Measurements from ENCODE around the gene ADGRG1.

ADGRG1 gene

DNA sequence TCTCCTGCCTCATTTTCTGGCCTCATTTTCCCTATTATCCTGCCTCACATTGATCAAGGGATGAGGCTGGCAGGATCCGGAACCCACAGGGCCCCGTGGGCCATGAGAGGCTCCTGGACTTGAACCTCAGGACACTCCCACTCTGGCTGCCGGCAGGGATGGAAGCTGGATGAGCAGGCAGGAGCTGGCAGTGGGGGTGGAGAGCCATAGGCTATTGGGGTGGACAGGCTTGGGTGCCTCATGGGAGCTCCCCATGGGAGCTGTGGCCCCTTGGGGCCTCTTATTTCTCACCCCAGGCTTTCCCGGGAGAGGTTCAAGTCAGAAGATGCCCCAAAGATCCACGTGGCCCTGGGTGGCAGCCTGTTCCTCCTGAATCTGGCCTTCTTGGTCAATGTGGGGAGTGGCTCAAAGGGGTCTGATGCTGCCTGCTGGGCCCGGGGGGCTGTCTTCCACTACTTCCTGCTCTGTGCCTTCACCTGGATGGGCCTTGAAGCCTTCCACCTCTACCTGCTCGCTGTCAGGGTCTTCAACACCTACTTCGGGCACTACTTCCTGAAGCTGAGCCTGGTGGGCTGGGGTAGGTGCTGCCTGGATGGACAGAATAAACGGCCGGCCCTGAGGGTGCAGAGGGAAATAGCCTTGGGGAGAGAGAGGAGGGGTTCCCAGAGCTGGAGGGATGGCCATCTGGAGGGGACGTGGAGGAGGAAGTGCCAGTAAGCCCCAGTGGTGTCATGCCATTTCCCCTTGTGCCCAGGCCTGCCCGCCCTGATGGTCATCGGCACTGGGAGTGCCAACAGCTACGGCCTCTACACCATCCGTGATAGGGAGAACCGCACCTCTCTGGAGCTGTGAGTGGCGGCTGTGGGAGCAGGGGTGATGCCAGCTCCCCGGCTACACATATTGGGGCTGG is 55.5 kb downstream of the ADGRG1 start:
- DNase-seq (ENCODE audit: low spot score), result no peak

GRCh38 chr16:57684626-57685358 is 56.4 kb downstream of the ADGRG1 start:
- DNase-seq (ENCODE audit: low spot score), result no peak

DNA sequence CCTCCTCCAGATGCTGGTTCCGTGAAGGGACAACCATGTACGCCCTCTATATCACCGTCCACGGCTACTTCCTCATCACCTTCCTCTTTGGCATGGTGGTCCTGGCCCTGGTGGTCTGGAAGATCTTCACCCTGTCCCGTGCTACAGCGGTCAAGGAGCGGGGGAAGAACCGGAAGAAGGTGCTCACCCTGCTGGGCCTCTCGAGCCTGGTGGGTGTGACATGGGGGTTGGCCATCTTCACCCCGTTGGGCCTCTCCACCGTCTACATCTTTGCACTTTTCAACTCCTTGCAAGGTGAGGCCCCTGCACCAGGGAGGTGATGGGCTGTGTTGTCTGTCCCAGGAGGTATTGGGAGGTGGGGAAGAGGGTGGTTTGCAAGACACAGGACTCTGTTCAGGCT is 57.2 kb downstream of the ADGRG1 start:
- no peak for DNase-seq (ENCODE audit: low spot score)

DNA sequence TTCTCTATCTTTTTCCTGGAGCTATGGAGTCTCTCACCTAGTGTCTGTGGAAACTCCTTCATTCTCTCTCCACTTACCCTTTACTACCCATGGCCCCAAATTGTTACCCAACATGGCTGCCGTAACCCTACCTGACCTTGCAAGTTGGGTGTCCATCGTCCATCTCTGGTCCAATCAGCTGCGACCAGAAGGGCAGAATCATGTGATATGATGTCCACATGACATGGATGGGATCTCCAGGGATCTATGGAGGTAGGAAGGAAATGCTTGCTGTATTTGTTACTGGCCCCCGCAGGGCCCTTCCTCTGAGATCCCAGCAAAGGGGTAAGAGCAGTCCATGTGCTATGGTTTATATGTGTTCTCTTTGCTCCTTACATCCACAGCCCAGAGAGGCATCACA is 58.1 kb downstream of the ADGRG1 start:
- no peak for DNase-seq (ENCODE audit: low spot score)

DNA sequence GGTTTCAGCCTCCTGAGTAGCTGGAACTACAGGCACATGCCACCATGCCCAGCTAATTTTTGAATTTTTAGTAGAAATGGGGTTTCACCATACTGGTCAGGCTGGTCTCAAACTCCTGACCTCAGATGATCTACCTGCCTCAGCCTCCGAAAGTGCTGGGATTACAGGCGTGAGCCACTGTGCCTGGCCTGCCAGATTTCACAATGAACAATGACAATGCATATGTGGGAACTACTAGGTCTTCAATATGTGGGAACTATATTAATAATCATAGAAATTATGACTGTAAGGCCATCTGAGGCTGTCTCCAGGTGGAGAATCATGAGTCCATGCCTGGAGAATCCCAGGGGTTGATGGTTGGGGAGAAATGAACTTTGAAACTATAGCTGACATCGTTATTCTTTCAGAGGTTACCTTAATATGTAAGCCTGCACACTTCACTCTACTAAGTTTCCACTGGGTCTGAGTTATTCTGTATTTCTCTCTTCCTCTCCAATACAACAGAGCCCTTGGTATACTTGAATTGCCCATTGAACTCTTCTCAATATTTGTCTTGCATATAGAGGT is 59.0 kb downstream of the ADGRG1 start:
- DNase-seq (ENCODE audit: low spot score), result no peak

GRCh38 chr16:57688487-57688986 is 60.1 kb downstream of the ADGRG1 start:
- no peak for DNase-seq (ENCODE audit: low spot score)

GRCh38 chr16:57688987-57689761 is 60.7 kb downstream of the ADGRG1 start:
- DNase-seq (ENCODE audit: low spot score), result no peak

- no peak for DNase-seq (ENCODE audit: low spot score)
Measured at GRCh38 chr16:57689762-57690558, 61.5 kb downstream of the ADGRG1 start.

DNA sequence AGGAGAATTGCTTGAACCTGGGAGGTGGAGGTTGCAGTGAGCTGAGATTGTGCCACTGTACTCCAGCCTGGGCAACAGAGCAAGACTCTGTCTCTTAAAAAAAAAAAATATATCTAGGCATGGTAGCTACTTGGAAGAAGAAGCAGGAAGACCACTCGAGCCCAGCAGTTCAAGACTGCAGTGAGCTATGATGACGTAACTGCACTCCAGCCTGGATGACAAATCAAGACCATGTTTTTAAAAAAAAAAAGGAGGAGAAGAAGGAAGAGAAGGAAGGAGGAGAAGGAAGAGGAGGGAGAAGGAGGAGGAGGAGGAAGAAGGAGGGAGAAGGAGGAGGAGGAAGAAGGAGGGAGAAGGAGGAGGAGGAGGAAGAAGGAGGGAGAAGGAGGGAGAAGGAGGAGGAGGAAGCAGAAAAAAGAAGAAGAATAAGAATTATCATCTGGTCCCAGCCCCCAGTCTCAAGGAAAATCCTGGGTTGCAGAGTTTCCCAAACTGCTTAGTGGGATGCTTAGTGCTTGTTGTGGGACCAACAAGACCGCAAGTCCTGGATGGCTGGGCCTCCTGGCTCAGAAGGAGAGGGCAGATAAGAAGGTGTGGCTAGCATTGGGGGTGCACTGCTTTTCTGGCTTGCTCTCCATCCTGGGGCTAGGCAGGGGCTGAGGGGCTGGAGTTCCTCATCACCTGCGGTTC is 62.5 kb downstream of the ADGRG1 start:
- DNase-seq (ENCODE audit: low spot score), result no peak

DNA sequence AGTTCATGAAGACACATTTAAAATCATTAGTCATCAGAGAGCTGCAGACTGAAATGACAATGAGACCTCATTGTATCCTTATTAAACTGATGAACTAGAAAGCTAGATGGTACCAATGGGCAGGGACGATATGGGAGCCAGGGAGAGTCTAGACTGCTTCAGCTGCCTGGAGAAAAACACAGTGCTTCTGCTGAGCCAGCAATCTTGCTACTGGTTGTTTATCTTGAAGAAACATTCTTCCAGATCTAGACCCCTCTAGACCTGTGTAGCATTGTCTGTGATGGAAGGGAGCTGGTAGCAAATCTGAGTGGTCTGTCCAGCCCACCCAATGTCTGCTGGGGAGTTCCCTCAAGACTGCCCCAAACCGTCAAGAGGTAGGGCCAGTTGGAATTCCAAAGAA is 64.2 kb downstream of the ADGRG1 start:
- DNase-seq (ENCODE audit: low spot score), result no peak

DNA sequence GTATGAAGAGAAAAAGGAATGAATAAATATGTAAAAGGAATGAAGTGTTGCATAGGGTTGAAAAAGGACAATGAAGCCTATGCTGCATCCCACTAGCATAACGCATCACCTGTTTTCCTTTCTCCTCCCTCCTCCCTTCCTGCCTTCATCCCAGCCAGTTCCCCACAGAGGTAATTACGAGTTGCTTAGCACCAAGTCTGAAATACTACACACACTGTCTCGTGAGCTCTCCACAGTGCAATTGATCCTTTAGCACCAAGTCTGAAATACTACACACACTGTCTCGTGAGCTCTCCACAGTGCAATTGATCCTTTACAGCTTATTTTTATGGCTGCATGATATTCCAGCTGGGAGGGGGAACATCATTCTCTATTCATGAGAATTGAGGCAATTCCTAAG is 65.1 kb downstream of the ADGRG1 start:
- no peak for DNase-seq (ENCODE audit: low spot score)

DNA sequence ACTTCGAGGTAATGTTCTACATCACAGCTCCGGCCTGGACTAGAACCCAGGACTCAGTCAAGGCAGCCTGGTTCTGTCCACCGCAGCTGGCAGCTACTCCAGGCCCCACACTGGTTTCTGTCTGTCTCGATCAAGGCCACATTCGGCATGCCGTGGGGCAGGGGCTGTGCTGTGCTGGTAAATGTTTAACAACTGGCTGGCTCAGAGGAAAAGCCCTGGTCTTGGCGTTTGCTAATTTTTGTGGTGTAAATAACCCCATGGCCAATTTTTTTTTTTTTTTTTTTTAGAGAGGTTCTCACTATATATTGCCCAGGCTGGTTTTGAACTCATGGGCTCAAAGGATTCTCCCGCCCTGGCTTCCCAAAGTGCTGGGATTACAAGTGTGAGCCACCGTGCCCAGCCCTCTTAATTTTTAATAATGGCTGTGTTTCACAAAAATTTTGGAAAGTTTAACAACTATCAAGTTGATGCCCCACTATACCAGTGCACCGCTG is 65.8 kb downstream of the ADGRG1 start:
- DNase-seq (ENCODE audit: low spot score), result no peak

- peak; percentile 71 for DNase-seq (ENCODE audit: low spot score)
Measured at GRCh38 chr16:57694725-57695679, 66.6 kb downstream of the ADGRG1 start, which contains the start of gene DRC7. Gene DRC7, plus strand, starts transcription at chr16:57694806. Its CDS starts 3,144 bp downstream, at chr16:57697950.

GRCh38 chr16:57695680-57696069 is 67.2 kb downstream of the ADGRG1 start:
- DNase-seq (ENCODE audit: low spot score), result no peak

GRCh38 chr16:57696240-57696639 is 67.8 kb downstream of the ADGRG1 start:
- DNase-seq (ENCODE audit: low spot score), result no peak

- no peak for DNase-seq (ENCODE audit: low spot score)
Measured at GRCh38 chr16:57697896-57698537, 69.6 kb downstream of the ADGRG1 start.

DNA sequence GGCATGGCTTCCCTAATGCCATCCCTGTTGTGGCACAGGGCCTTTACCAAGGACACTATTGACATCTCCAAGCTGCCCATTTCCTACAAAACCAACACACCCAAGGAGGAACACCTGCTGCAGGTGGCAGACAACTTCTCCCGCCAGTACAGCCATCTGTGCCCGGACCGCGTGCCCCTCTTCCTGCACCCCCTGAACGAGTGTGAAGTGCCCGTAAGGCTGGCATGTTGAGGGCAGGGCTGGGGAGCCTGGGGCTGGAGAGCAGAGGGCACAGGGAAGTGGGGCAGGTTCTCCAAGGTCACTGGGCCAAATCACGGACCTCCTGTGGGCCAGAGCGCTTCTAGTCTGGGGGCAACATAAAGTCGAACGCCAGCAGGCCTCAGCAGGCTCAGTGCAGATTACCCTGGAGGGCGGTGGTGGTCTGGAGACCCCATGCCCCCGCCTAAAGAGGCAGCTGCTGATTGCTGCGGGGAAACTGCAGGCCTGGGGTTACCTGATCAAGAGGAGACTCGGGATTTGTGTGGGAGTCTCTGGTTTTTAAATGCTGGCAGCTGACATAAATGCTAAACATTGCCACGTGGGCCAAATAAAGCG is 70.5 kb downstream of the ADGRG1 start:
- DNase-seq (ENCODE audit: low spot score), result no peak

GRCh38 chr16:57699481-57699880 is 71.1 kb downstream of the ADGRG1 start:
- DNase-seq (ENCODE audit: low spot score), result no peak
